ENCODE data around the gene DCAF8. TPM values are rescaled to one million over a fixed set of nuclear protein-coding genes. Genes with fewer than 3 reads are reported as not detected.

DCAF8 gene
- total RNA-seq, result 80.0 and 102 TPM in 2 replicates

GRCh38 chr1:160261893-160262794, at the start of gene DCAF8:
DCAF8 (minus strand) TSS chr1:160262549; CDS start chr1:160244008, 18,541 bp downstream.

GRCh38 chr1:160284782-160285344, 22.5 kb upstream of the DCAF8 start, which contains the start of gene PEX19:
PEX19 (minus strand) TSS chr1:160285133; CDS start chr1:160285124, 9 bp downstream.

GRCh38 chr1:160205242-160206035, 56.9 kb downstream of the DCAF8 start, which contains the start of gene PEA15:
PEA15 (plus strand) TSS chr1:160205384; CDS start chr1:160211545, 6,161 bp downstream.

GRCh38 chr1:160189649-160190625, 72.4 kb downstream of the DCAF8 start, which contains the start of gene CASQ1:
CASQ1 (plus strand) TSS chr1:160190575; CDS start chr1:160190752, 177 bp downstream.

Other genes starting within 250 kb of the DCAF8 start
- 2.7 and 6.8 TPM in 2 replicates for gene PIGM, start 230.6 kb downstream of the DCAF8 start, total RNA-seq
- not detected in 2 replicates for gene KCNJ10, start 192.4 kb downstream of the DCAF8 start, total RNA-seq
- gene KCNJ9, start 181.0 kb downstream of the DCAF8 start, total RNA-seq, result not detected in 2 replicates
- gene IGSF8, start 163.9 kb downstream of the DCAF8 start, total RNA-seq, result 25.1 and 25.8 TPM in 2 replicates
- under 0.01 TPM in 1 of 2 replicates, not detected in the other for gene ATP1A2, start 146.8 kb downstream of the DCAF8 start, total RNA-seq
- gene ATP1A4, start 110.9 kb downstream of the DCAF8 start, total RNA-seq, result 2.4 and 13.0 TPM in 2 replicates
- gene CASQ1, start 72.0 kb downstream of the DCAF8 start, total RNA-seq, result 0.76 and 2.4 TPM in 2 replicates
- gene PEA15, start 57.2 kb downstream of the DCAF8 start, total RNA-seq, result 78.1 and 121 TPM in 2 replicates
- gene PEX19, start 22.6 kb upstream of the DCAF8 start, total RNA-seq, result 30.2 and 63.1 TPM in 2 replicates
- 259 and 297 TPM in 2 replicates for gene COPA, start 80.7 kb upstream of the DCAF8 start, total RNA-seq
- gene NCSTN, start 80.8 kb upstream of the DCAF8 start, total RNA-seq, result 108 and 145 TPM in 2 replicates
- gene NHLH1, start 104.5 kb upstream of the DCAF8 start, total RNA-seq, result under 0.01 and 0.11 TPM in 2 replicates
- 6.5 and 7.1 TPM in 2 replicates for gene VANGL2, start 138.0 kb upstream of the DCAF8 start, total RNA-seq